MM.1S (cell line): ENCODE results near the gene RDH12.
"Not testable (repeated sequence)": the region's sequence is repeated elsewhere in the genome, so short reads cannot be mapped to it uniquely, and the experiment has no call there.

Source experiments
- DNase-seq: peaks from one replicate; pipeline ENCODE4 v3.0.0-alpha.2; 2015
- H2AFZ ChIP-seq: fragments of 300-600 bp; sonication (generic); 2 replicates; pipeline ENCODE4 v1.6.0; 2016; ENCODE audit warnings: antibody characterized with exemption, low read length
- H3F3A ChIP-seq: fragments of 300-600 bp; sonication (generic); 2 replicates; pipeline ENCODE4 v1.6.1; 2016; ENCODE audit warnings: mild to moderate bottlenecking, antibody characterized with exemption, low read length, moderate library complexity, mixed read lengths; ENCODE audit not compliant: insufficient read depth
- H3K27ac ChIP-seq: fragments of 300-600 bp; sonication (generic); 2 replicates; pipeline ENCODE4 v1.5.1; 2016; ENCODE audit warnings: mild to moderate bottlenecking, low read length
- H3K27me3 ChIP-seq: fragments of 300-600 bp; sonication (generic); replicated peaks from 2 replicates; pipeline ENCODE4 v1.6.0; 2016; ENCODE audit warnings: low read length; ENCODE audit not compliant: insufficient read depth
- H3K36me3 ChIP-seq: fragments of 300-600 bp; sonication (generic); replicated peaks from 2 replicates; pipeline ENCODE4 v1.6.1; 2016; ENCODE audit warnings: mild to moderate bottlenecking, low read length, mixed read lengths; ENCODE audit not compliant: insufficient read depth
- H3K4me1 ChIP-seq: fragments of 300-600 bp; sonication (generic); 2 replicates; pipeline ENCODE4 v1.6.1; 2016; ENCODE audit warnings: low read length, mixed read lengths
- H3K4me2 ChIP-seq: fragments of 300-600 bp; sonication (generic); 2 replicates; pipeline ENCODE4 v1.6.0; 2016; ENCODE audit warnings: low read depth, low read length
- H3K4me3 ChIP-seq: fragments of 300-600 bp; sonication (generic); 2 replicates; pipeline ENCODE4 v1.5.1; 2016; ENCODE audit warnings: low read length, mixed read lengths
- H3K79me2 ChIP-seq: fragments of 300-600 bp; sonication (generic); 2 replicates; pipeline ENCODE4 v1.6.1; 2016; ENCODE audit warnings: mixed run types, low read length, mixed read lengths
- H3K9ac ChIP-seq: fragments of 300-600 bp; sonication (generic); 2 replicates; pipeline ENCODE4 v1.6.1; 2016; ENCODE audit warnings: low read length, mixed read lengths
- H3K9me2 ChIP-seq: fragments of 300-600 bp; sonication (generic); replicated peaks from 2 replicates; pipeline ENCODE4 v1.6.1; 2016; ENCODE audit warnings: mild to moderate bottlenecking, low read length, mixed read lengths; ENCODE audit not compliant: insufficient read depth
- H3K9me3 ChIP-seq: fragments of 300-600 bp; sonication (generic); replicated peaks from 2 replicates; pipeline ENCODE4 v1.6.1; 2016; ENCODE audit warnings: mild to moderate bottlenecking, low read length, mixed read lengths; ENCODE audit not compliant: insufficient read depth
- H4K20me1 ChIP-seq: fragments of 300-600 bp; sonication (generic); 2 replicates; pipeline ENCODE4 v1.6.1; 2016; ENCODE audit warnings: mild to moderate bottlenecking, low read length, moderate library complexity, mixed read lengths; ENCODE audit not compliant: insufficient read depth
- EZH2 ChIP-seq: fragments of 300-600 bp; sonication (generic); optimal IDR thresholded peaks from 2 replicates; pipeline ENCODE3; 2017; ENCODE audit warnings: low read depth, mild to moderate bottlenecking, antibody characterized with exemption, low read length, mixed read lengths
- EZH2phosphoT487 ChIP-seq: fragments of 300-600 bp; sonication (generic); IDR thresholded peaks from 2 replicates; pipeline ENCODE4 v1.6.1; 2018; ENCODE audit warnings: antibody characterized with exemption, low read length
- TF ChIP-seq, protein P1 (sequence below): fragments of 300-600 bp; sonication (generic); IDR thresholded peaks from 2 replicates; pipeline ENCODE4 v1.5.1; 2016; ENCODE audit warnings: antibody characterized with exemption, low read length, mixed read lengths

Gene RDH12

DNA sequence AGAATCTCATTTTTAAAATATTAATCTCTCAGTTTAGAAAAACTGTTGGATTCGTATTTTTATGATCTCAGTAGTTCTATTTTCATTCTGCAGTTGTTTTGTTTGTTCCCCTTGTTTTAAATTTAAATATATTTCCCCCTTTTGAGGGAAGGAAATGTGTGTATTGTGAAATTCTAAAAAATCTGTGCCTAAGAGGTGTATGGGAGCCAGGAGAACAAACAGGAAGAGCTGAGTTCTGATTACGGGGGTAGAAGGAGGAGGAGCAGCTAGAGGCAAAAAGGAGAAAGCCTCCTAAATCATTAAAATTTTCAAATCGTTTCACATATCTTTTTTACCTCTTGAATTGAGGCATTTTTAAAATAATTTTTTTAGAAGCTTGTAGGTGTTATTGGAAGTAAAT is 2.3 kb downstream of the RDH12 start:
- H3K4me1 ChIP-seq: no peaks in the 10 kb centered on the region
- no peak for DNase-seq
- TF ChIP-seq, protein P1, sequence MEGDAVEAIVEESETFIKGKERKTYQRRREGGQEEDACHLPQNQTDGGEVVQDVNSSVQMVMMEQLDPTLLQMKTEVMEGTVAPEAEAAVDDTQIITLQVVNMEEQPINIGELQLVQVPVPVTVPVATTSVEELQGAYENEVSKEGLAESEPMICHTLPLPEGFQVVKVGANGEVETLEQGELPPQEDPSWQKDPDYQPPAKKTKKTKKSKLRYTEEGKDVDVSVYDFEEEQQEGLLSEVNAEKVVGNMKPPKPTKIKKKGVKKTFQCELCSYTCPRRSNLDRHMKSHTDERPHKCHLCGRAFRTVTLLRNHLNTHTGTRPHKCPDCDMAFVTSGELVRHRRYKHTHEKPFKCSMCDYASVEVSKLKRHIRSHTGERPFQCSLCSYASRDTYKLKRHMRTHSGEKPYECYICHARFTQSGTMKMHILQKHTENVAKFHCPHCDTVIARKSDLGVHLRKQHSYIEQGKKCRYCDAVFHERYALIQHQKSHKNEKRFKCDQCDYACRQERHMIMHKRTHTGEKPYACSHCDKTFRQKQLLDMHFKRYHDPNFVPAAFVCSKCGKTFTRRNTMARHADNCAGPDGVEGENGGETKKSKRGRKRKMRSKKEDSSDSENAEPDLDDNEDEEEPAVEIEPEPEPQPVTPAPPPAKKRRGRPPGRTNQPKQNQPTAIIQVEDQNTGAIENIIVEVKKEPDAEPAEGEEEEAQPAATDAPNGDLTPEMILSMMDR: no peak
- TF ChIP-seq EZH2phosphoT487: no peak
- TF ChIP-seq EZH2: no peak
- H2AFZ ChIP-seq: no peak overlapping the region
- no peaks in the 10 kb centered on the region for H3K79me2 ChIP-seq
- H3K9me2 ChIP-seq: no peaks in the 10 kb centered on the region
- no peaks in the 10 kb centered on the region for H3K27me3 ChIP-seq
- no peak overlapping the region for H3K4me2 ChIP-seq
- H3K36me3 ChIP-seq: no peaks in the 10 kb centered on the region
- H3F3A ChIP-seq: no peaks in the 10 kb centered on the region
- no peaks in the 10 kb centered on the region for H3K9me3 ChIP-seq
- H3K9ac ChIP-seq: no peak overlapping the region
- no peak overlapping the region for H3K4me3 ChIP-seq
- H4K20me1 ChIP-seq: no peaks in the 10 kb centered on the region
- H3K27ac ChIP-seq: no peak overlapping the region

DNA sequence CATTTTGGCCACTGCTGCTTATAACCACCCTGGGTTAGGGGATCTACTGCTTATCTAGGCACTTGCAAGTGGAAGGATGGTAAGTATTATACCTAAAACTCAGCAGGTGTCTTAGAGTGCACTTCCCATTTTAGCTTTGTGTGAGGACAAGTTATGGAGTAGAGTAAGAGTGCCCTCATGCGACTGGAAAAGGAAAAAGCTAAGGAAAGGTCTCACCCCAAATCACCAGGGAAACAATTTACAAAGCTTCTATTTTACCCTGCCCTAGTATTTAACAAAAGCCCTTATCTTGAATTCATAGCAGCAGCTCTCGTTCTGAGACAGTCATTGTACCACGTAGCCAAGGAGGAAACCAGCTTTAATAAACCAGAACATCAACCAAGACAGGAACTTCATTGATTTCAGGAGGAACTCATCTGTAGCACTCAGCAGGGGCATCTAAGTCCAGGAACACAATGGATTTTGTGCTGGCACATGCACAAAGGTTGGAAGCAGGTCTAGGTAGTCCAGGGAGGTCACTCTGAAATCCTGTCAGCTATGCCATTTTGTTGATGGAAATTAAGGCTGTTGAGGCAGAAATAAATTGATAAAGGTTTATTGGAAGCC is 2.9 kb downstream of the RDH12 start:
- no peak overlapping the region for H3K27ac ChIP-seq
- no peak overlapping the region for H3K4me3 ChIP-seq
- H2AFZ ChIP-seq: no peak overlapping the region
- no peaks in the 10 kb centered on the region for H4K20me1 ChIP-seq
- H3K9me2 ChIP-seq: no peaks in the 10 kb centered on the region
- H3K9ac ChIP-seq: no peak overlapping the region
- no peaks in the 10 kb centered on the region for H3K9me3 ChIP-seq
- H3K4me1 ChIP-seq: no peaks in the 10 kb centered on the region
- H3K4me2 ChIP-seq: no peak overlapping the region
- H3K27me3 ChIP-seq: no peaks in the 10 kb centered on the region
- peak; percentile 47 for DNase-seq
- H3K36me3 ChIP-seq: no peaks in the 10 kb centered on the region
- TF ChIP-seq EZH2phosphoT487 (no peak), EZH2 (no peak)
- TF ChIP-seq, protein P1: peak; percentile 52
- H3F3A ChIP-seq: no peaks in the 10 kb centered on the region
- no peaks in the 10 kb centered on the region for H3K79me2 ChIP-seq

DNA sequence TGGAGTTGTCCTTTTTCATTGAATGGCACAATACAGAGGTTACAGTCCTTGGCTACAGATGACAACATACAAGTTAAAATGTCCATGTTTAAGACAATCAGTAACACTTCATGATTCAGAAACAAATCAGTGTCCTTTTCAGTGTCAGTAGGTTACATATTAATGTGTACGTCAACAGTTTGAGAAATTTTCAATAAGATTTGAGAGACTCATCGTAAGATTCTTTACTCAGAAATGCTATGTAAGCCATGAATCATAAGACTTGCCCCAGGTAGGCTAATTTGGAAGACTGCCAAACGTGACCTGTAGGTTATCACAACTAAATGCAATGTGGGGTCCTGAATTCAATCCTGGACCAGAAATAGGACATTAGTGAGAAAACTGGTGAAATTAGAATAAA is 3.5 kb downstream of the RDH12 start:
- no peak for DNase-seq
- no peaks in the 10 kb centered on the region for H3K9me3 ChIP-seq
- H3F3A ChIP-seq: no peaks in the 10 kb centered on the region
- H3K27me3 ChIP-seq: no peaks in the 10 kb centered on the region
- H2AFZ ChIP-seq: no peak overlapping the region
- TF ChIP-seq, protein P1: no peak
- no peak for TF ChIP-seq EZH2
- TF ChIP-seq EZH2phosphoT487: no peak
- H3K36me3 ChIP-seq: no peaks in the 10 kb centered on the region
- H3K4me1 ChIP-seq: no peaks in the 10 kb centered on the region
- no peak overlapping the region for H3K4me3 ChIP-seq
- H3K4me2 ChIP-seq: no peak overlapping the region
- no peaks in the 10 kb centered on the region for H3K79me2 ChIP-seq
- H3K9me2 ChIP-seq: no peaks in the 10 kb centered on the region
- H4K20me1 ChIP-seq: no peaks in the 10 kb centered on the region
- H3K9ac ChIP-seq: no peak overlapping the region
- H3K27ac ChIP-seq: no peak overlapping the region

DNA sequence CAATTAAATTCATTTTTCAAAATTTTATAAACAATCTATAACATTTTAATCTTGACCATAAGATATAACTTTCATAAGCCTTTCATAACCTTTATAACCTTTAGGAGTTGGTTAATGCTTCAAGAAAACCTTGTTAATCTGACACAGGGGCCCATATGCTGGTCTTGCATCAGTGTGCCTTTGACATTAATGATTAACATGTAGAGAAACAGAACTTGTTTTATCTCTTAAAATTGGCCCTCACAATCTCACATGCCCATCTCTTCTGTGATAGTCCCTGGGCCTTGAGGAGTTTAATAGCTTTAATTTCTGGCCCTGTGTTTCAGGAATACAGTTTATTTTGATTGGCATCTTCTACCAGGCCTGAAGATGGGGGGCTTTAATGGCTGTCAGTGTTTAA is 7.7 kb downstream of the RDH12 start:
- not testable (repeated sequence) for H3K36me3 ChIP-seq, H3K4me1 ChIP-seq, H4K20me1 ChIP-seq, H3K79me2 ChIP-seq, H3K27ac ChIP-seq, H3K4me2 ChIP-seq, H3K9me3 ChIP-seq, H3F3A ChIP-seq, DNase-seq, H3K9ac ChIP-seq, H3K9me2 ChIP-seq, H3K27me3 ChIP-seq, H3K4me3 ChIP-seq, H2AFZ ChIP-seq

DNA sequence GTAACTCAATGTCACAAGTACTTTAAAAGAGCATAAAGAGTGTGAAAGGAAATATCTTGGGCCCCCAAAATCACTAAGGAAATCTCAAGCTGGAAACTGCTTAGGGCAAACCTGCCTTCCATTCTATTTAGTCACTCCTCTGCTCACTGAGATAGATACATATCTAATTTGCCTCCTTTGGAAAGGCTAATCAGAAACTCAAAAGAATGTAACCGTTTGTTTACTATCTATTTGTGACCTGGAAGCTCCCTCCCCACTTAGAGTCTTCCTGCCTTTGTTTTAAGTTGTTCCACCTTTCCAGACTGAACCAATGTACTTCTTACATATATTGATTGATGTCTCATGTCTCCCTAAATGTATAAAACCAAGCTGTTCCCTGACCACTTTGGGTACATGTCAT is 8.1 kb downstream of the RDH12 start:
- H4K20me1 ChIP-seq, H3K4me1 ChIP-seq, H3K79me2 ChIP-seq, H3K9me3 ChIP-seq, H3K4me2 ChIP-seq, H3K9me2 ChIP-seq, H2AFZ ChIP-seq, H3F3A ChIP-seq, DNase-seq, H3K27me3 ChIP-seq, H3K4me3 ChIP-seq, H3K9ac ChIP-seq, H3K36me3 ChIP-seq, H3K27ac ChIP-seq: not testable (repeated sequence)
